Measurements from ENCODE around the gene RALGAPA2.

Gene RALGAPA2

GRCh38 chr20:20452254-20452676, 260.2 kb downstream of the RALGAPA2 start:
- no peak for DNase-seq (ENCODE audit: extremely low spot score)
- CTCF ChIA-PET, result no interaction called here
- no peak for TF ChIP-seq FOXM1 (IDR thresholded peaks at IDR 0.05; ENCODE audit: borderline replicate concordance)
- no peak for TF ChIP-seq L3MBTL2 (conservative IDR thresholded peaks at IDR 0.05)
- TF ChIP-seq ELF4 (IDR thresholded peaks at IDR 0.05), result no peak
- no peak for TF ChIP-seq BHLHE40 (IDR thresholded peaks at IDR 0.05; ENCODE audit: borderline replicate concordance)
- no peak for TF ChIP-seq FOXA1 (IDR thresholded peaks at IDR 0.05)
- no peak for TF ChIP-seq FOXK2 (IDR thresholded peaks at IDR 0.05)
- no peak for TF ChIP-seq ZNF384 (IDR thresholded peaks at IDR 0.05)
- no peak for TF ChIP-seq ARNT (IDR thresholded peaks at IDR 0.05)
- no peak for TF ChIP-seq LEF1 (IDR thresholded peaks at IDR 0.05; ENCODE audit: borderline replicate concordance)
- TF ChIP-seq CTBP1 (IDR thresholded peaks at IDR 0.05; ENCODE audit: borderline replicate concordance), result no peak
- TF ChIP-seq NFRKB (IDR thresholded peaks at IDR 0.05), result no peak
- no peak for TF ChIP-seq SUZ12 (IDR thresholded peaks at IDR 0.05)
- TF ChIP-seq HDGF (IDR thresholded peaks at IDR 0.05; ENCODE audit: borderline replicate concordance), result no peak
- TF ChIP-seq, protein P1, sequence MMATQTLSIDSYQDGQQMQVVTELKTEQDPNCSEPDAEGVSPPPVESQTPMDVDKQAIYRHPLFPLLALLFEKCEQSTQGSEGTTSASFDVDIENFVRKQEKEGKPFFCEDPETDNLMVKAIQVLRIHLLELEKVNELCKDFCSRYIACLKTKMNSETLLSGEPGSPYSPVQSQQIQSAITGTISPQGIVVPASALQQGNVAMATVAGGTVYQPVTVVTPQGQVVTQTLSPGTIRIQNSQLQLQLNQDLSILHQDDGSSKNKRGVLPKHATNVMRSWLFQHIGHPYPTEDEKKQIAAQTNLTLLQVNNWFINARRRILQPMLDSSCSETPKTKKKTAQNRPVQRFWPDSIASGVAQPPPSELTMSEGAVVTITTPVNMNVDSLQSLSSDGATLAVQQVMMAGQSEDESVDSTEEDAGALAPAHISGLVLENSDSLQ (IDR thresholded peaks at IDR 0.05), result no peak
- POLR2A ChIA-PET, result no interaction called here

- no peak for DNase-seq (ENCODE audit: extremely low spot score)
- ChIA-PET POLR2A (no interaction called here), CTCF (no interaction called here)
- TF ChIP-seq TARDBP (IDR thresholded peaks at IDR 0.05) (no peak), ZNF384 (IDR thresholded peaks at IDR 0.05) (no peak), L3MBTL2 (conservative IDR thresholded peaks at IDR 0.05) (no peak), BHLHE40 (IDR thresholded peaks at IDR 0.05; ENCODE audit: borderline replicate concordance) (no peak), FOXM1 (IDR thresholded peaks at IDR 0.05; ENCODE audit: borderline replicate concordance) (no peak)
- TF ChIP-seq, protein P1 (IDR thresholded peaks at IDR 0.05), result no peak
These were observed 261.9 kb downstream of the RALGAPA2 start for GRCh38 chr20:20450521-20450920.

DNA sequence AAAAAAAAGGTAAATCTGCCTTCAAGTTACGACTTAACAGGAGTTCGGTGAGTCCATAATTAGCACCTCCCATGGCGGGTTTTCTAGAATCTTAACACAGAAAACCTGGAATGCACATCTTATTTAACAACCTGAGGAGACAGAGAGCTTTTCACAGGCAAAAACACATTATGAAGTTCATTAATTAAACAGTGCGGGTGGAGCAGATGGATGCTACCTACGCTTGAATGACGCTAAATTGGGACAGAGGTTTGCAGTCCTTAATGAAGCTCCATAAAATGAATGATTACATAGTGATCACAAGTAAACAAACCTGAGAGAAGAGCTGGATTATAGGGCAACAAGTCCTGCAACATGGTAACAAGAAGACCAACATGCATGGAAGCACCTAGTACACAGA, 263.6 kb downstream of the RALGAPA2 start:
- ChIA-PET POLR2A (no interaction called here), CTCF (no interaction called here)
- no peak for TF ChIP-seq NFRKB (IDR thresholded peaks at IDR 0.05)
- TF ChIP-seq CTBP1 (IDR thresholded peaks at IDR 0.05; ENCODE audit: borderline replicate concordance), result no peak
- TF ChIP-seq HDGF (IDR thresholded peaks at IDR 0.05; ENCODE audit: borderline replicate concordance), result no peak
- TF ChIP-seq ELF4 (IDR thresholded peaks at IDR 0.05), result no peak
- no peak for TF ChIP-seq SUZ12 (IDR thresholded peaks at IDR 0.05)
- no peak for TF ChIP-seq LEF1 (IDR thresholded peaks at IDR 0.05; ENCODE audit: borderline replicate concordance)
- TF ChIP-seq FOXK2 (IDR thresholded peaks at IDR 0.05), result no peak
- TF ChIP-seq, protein P1 (IDR thresholded peaks at IDR 0.05), result no peak
- no peak for TF ChIP-seq ARNT (IDR thresholded peaks at IDR 0.05)
- no peak for TF ChIP-seq SP1 (IDR thresholded peaks at IDR 0.05)
- TF ChIP-seq L3MBTL2 (conservative IDR thresholded peaks at IDR 0.05), result no peak
- no peak for TF ChIP-seq FOXM1 (IDR thresholded peaks at IDR 0.05; ENCODE audit: borderline replicate concordance)
- TF ChIP-seq ZNF384 (IDR thresholded peaks at IDR 0.05), result no peak
- no peak for TF ChIP-seq FOXA1 (IDR thresholded peaks at IDR 0.05)
- no peak for TF ChIP-seq BHLHE40 (IDR thresholded peaks at IDR 0.05; ENCODE audit: borderline replicate concordance)
- no peak for TF ChIP-seq TARDBP (IDR thresholded peaks at IDR 0.05)
- no peak for DNase-seq (ENCODE audit: extremely low spot score)

DNA sequence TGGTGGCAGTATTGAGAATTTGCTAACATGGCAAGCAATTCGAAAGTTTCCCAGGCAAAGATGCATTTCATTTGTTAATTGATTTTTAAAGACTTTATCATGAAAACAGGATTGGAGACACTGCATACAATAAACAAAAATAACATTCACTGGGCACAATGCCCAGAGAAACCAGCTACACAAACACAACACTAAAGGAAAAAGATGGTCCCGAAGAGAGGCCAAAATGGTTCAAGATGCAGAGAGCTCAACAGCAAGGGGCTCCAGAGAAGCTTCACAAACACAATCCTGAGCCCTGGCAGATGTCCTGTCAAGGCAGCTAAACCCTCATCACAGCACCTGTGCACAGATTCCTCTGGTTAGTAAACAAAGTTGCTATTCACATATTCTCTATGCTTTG, 265.2 kb downstream of the RALGAPA2 start:
- ChIA-PET POLR2A (no interaction called here), CTCF (interaction anchor here (0.7 kb wide), 2 partner anchors 9 to 263 kb away, joined by 5 read pairs; no protein-coding TSS in a partner anchor)
- no peak for DNase-seq (ENCODE audit: extremely low spot score)
- no peak for TF ChIP-seq LEF1 (IDR thresholded peaks at IDR 0.05; ENCODE audit: borderline replicate concordance)
- TF ChIP-seq ZNF384 (IDR thresholded peaks at IDR 0.05), result no peak
- no peak for TF ChIP-seq HDGF (IDR thresholded peaks at IDR 0.05; ENCODE audit: borderline replicate concordance)
- TF ChIP-seq FOXA1 (IDR thresholded peaks at IDR 0.05), result no peak
- TF ChIP-seq, protein P1 (IDR thresholded peaks at IDR 0.05), result no peak
- no peak for TF ChIP-seq BHLHE40 (IDR thresholded peaks at IDR 0.05; ENCODE audit: borderline replicate concordance)
- TF ChIP-seq CTBP1 (IDR thresholded peaks at IDR 0.05; ENCODE audit: borderline replicate concordance), result no peak
- TF ChIP-seq SP1 (IDR thresholded peaks at IDR 0.05), result no peak
- no peak for TF ChIP-seq NFRKB (IDR thresholded peaks at IDR 0.05)
- no peak for TF ChIP-seq TARDBP (IDR thresholded peaks at IDR 0.05)
- TF ChIP-seq ELF4 (IDR thresholded peaks at IDR 0.05), result no peak
- TF ChIP-seq L3MBTL2 (conservative IDR thresholded peaks at IDR 0.05), result no peak
- TF ChIP-seq SUZ12 (IDR thresholded peaks at IDR 0.05), result no peak
- no peak for TF ChIP-seq FOXM1 (IDR thresholded peaks at IDR 0.05; ENCODE audit: borderline replicate concordance)
- no peak for TF ChIP-seq ARNT (IDR thresholded peaks at IDR 0.05)

- TF ChIP-seq FOXM1 (IDR thresholded peaks at IDR 0.05; ENCODE audit: borderline replicate concordance) (no peak), SUZ12 (IDR thresholded peaks at IDR 0.05) (no peak), NFRKB (IDR thresholded peaks at IDR 0.05) (no peak), FOXA1 (IDR thresholded peaks at IDR 0.05) (no peak), BHLHE40 (IDR thresholded peaks at IDR 0.05; ENCODE audit: borderline replicate concordance) (no peak), SP1 (IDR thresholded peaks at IDR 0.05) (no peak), FOXK2 (IDR thresholded peaks at IDR 0.05) (no peak), HDGF (IDR thresholded peaks at IDR 0.05; ENCODE audit: borderline replicate concordance) (no peak), CTBP1 (IDR thresholded peaks at IDR 0.05; ENCODE audit: borderline replicate concordance) (no peak), ELF4 (IDR thresholded peaks at IDR 0.05) (no peak), L3MBTL2 (conservative IDR thresholded peaks at IDR 0.05) (no peak), ZNF384 (IDR thresholded peaks at IDR 0.05) (no peak), LEF1 (IDR thresholded peaks at IDR 0.05; ENCODE audit: borderline replicate concordance) (no peak), ARNT (IDR thresholded peaks at IDR 0.05) (no peak), TARDBP (IDR thresholded peaks at IDR 0.05) (no peak)
- TF ChIP-seq, protein P1 (IDR thresholded peaks at IDR 0.05), result no peak
- POLR2A ChIA-PET, result no interaction called here
- CTCF ChIA-PET, result no interaction called here
- no peak for DNase-seq (ENCODE audit: extremely low spot score)
These were observed 265.9 kb downstream of the RALGAPA2 start for GRCh38 chr20:20446425-20447015.
